GM12801 (cell line): ENCODE measurements around the gene CMTM7.

Experiments used
- TF ChIP-seq, protein P1 (sequence below): IDR thresholded peaks from one replicate; pipeline ENCODE4 v1.5.1; 2011; ENCODE audit warnings: control low read depth; ENCODE audit not compliant: insufficient read length; ENCODE audit errors: extremely low read depth

Gene CMTM7

GRCh38 chr3:32391643-32392535 is at the start of gene CMTM7:
CMTM7 (plus strand) TSS chr3:32391853; CDS start chr3:32391907, 54 bp downstream.
- TF ChIP-seq, protein P1, sequence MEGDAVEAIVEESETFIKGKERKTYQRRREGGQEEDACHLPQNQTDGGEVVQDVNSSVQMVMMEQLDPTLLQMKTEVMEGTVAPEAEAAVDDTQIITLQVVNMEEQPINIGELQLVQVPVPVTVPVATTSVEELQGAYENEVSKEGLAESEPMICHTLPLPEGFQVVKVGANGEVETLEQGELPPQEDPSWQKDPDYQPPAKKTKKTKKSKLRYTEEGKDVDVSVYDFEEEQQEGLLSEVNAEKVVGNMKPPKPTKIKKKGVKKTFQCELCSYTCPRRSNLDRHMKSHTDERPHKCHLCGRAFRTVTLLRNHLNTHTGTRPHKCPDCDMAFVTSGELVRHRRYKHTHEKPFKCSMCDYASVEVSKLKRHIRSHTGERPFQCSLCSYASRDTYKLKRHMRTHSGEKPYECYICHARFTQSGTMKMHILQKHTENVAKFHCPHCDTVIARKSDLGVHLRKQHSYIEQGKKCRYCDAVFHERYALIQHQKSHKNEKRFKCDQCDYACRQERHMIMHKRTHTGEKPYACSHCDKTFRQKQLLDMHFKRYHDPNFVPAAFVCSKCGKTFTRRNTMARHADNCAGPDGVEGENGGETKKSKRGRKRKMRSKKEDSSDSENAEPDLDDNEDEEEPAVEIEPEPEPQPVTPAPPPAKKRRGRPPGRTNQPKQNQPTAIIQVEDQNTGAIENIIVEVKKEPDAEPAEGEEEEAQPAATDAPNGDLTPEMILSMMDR = no peak

DNA sequence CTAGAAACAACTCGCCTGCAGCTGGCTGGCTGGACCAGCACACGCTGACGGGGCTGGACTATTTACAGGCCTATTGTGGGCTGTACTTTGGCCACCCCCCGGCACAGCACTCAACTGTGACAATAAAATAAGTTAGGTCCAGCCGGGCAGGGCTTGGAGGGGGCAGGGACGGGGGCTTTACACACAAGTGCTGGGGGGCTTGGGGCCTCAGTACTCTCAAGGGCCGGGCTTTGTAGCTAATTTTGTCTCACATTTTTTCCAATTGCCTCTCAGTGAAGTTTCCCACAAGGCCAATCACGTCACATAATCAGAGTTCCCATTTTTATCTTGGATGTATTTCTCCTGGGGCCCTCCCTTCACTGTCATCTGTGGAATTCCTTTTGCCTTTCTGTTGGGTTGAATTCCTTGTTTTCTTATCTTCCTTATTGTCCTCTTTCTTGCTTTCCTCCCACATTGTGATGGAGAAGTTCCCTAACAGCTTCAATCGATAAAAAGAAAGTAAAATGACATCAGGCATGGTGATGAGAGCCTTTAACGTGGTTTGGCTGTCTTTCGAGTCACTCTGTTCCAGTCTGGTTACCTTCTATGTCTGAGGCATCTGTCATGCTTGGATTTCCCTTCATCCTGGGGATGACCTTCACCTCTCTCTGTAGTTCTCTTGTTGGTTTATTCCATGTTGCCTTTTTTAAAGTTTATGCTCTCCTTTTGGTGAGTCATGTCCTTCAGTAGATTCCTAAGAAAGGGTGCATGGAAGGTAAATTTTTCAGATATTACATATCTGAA is 44.1 kb upstream of the CMTM7 start:
- TF ChIP-seq, protein P1 = no peak

GRCh38 chr3:32349184-32349583 is 42.5 kb upstream of the CMTM7 start:
- TF ChIP-seq, protein P1 = no peak

GRCh38 chr3:32352563-32352962 is 39.1 kb upstream of the CMTM7 start:
- TF ChIP-seq, protein P1 = no peak

DNA sequence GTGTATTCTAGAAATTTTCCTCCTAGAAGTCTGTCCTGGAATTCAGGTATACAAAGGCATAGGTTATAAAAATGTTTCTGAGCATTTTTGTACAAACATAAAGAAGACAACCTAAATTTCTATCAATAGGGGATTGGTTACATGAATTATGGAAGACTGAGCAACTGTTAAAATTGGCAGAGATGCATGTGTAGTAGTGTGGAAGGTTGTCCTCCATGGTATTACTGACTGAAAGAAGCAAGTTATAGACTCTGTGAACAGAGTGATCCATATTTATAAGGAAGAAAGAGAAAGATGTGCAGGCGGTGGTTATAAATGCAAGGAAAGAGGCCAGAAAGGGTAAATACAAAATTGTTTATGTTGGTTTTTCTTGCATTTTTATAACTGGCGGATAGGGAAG is 38.3 kb upstream of the CMTM7 start:
- TF ChIP-seq, protein P1 = no peak

- TF ChIP-seq, protein P1 = no peak
Observed at GRCh38 chr3:32354362-32354778, 37.3 kb upstream of the CMTM7 start.

- TF ChIP-seq, protein P1 = no peak
Observed at GRCh38 chr3:32355751-32356291, 35.8 kb upstream of the CMTM7 start.
